Stomach (tissue), 19 donors: ENCODE data around the gene RNF13. TPM values are rescaled to one million over a fixed set of nuclear protein-coding genes. Genes with fewer than 3 reads are reported as not detected.

Experiments
- DNase-seq, 2 donors: peaks; one replicate each; pipeline versions ENCODE4 v3.0.0 to v3.0.0-alpha.2; 2013 to 2019
- H3K27ac ChIP-seq, 5 donors: fragments of 200-600 bp in 4 of 5; sonication (generic) in 4 of 5; one replicate each; pipeline ENCODE4 v1.5.1; 2013 to 2019; ENCODE audit warnings: mild to moderate bottlenecking in 1 of 5, moderate library complexity in 1 of 5
- H3K27me3 ChIP-seq, 3 donors: fragments of 200-600 bp; sonication (generic); one replicate each; pipeline ENCODE4 v1.5.1; 2017 to 2019; ENCODE audit warnings: mixed run types in 1 of 3
- H3K36me3 ChIP-seq, 4 donors: fragments of 200-600 bp; sonication (generic); 1 replicate in 3 of 4; 2 replicates in 1 of 4; pipeline ENCODE4 v1.5.1; 2016 to 2019
- H3K4me1 ChIP-seq, 4 donors: fragments of 200-600 bp; sonication (generic); one replicate each; pipeline ENCODE4 v1.5.1; 2016 to 2019
- H3K4me3 ChIP-seq, 4 donors: fragments of 200-600 bp; sonication (generic) in 3 of 4; one replicate each; pipeline ENCODE4 v1.5.1; 2016 to 2019; ENCODE audit warnings: mild to moderate bottlenecking in 1 of 4
- H3K9me3 ChIP-seq, 4 donors: fragments of 200-600 bp; sonication (generic); one replicate each; pipeline ENCODE4 v1.5.1; 2016 to 2019
- CTCF ChIP-seq, 7 experiments: fragments of 450-650 bp in 4 of 7; fragments of 200-600 bp in 3 of 7; sonication (generic) in 3 of 7; IDR thresholded peaks; one replicate each; pipeline ENCODE4 v1.5.1; 2016 to 2019; ENCODE audit warnings: antibody characterized with exemption in 7 of 7, control low read depth in 2 of 7, mild to moderate bottlenecking in 1 of 7
- EP300 ChIP-seq: sonication (generic); formaldehyde crosslinking; IDR thresholded peaks from one replicate; pipeline ENCODE4 v1.6.1; 2017; ENCODE audit warnings: antibody characterized with exemption
- POLR2A ChIP-seq, 4 donors: fragments of 450-650 bp; IDR thresholded peaks; one replicate each; pipeline ENCODE4 v1.6.1; 2016; ENCODE audit warnings: antibody characterized with exemption in 4 of 4, control low read depth in 2 of 4, mild to moderate bottlenecking in 1 of 4, moderate library complexity in 1 of 4
- POLR2AphosphoS5 ChIP-seq, 3 donors: sonication (generic); formaldehyde crosslinking; IDR thresholded peaks; one replicate each; pipeline ENCODE4 v1.6.1; 2016; ENCODE audit warnings: antibody characterized with exemption in 3 of 3
- WGBS, 5 donors: extraction: QIAGEN DNeasy Blood & Tissue Kit in 3 of 5; methylation state at CpG; one replicate each; pipeline versions ENCODE4 v1.1.5 to v1.1.7; 2013 to 2018; 5-methylcytosine and 5-hydroxymethylcytosine counted together
- intact Hi-C: fragments of 100-400 bp; cut with DNase I; formaldehyde crosslinking; loops from one replicate; pipeline ENCODE4 v1.15.1; 2023; ENCODE audit warnings: low total_unique reads
- long read RNA-seq, 10 donors: transcript quantifications; one replicate each; lab custom pipeline, GENCODE V29; 2026
- polyA plus RNA-seq, 3 donors: library from polyadenylated mRNA; stranded (reverse); fragments of 200-250 nt; gene quantifications; one replicate each; pipeline ENCODE4 v1.2.3, GENCODE V29; 2013
- total RNA-seq, 5 donors: library from RNA; depleted of rRNA; stranded (reverse); fragments of >200 nt; gene quantifications; one replicate each; pipeline versions ENCODE4 v1.1.0 to v1.2.3, GENCODE V29; 2014 to 2016
- donor health status: healthy with polysubstance abuse.
- donor health status: Bipolar disorder and iron deficiency.
- donor health status: healthy.

Gene RNF13
- total RNA-seq (100 to 1,000 TPM in 2 of 5 donors, 10 to 100 TPM in 2, 1 to 10 TPM in 1; 6.7 to 130 (median 59.8) TPM), polyA plus RNA-seq (10 to 100 TPM; 24.9 to 35.1 (median 27.2) TPM)
- long read RNA-seq, donor 1, partial matches to known transcripts: 0 of 5 reads
- long read RNA-seq, donor 1, other reads (novel, unspliced or antisense): 0 of 5 reads
- long read RNA-seq, donor 2, partial matches to known transcripts: 6 of 80 reads
- long read RNA-seq, donor 2, other reads (novel, unspliced or antisense): 67 of 80 reads
- long read RNA-seq, donor 3, transcript RNF13-203 (10 exons, 2,843 nt): major isoform, 10 of 11 reads
- long read RNA-seq, donor 3, partial matches to known transcripts: 0 of 11 reads
- long read RNA-seq, donor 3, other reads (novel, unspliced or antisense): 0 of 11 reads
- long read RNA-seq, donor 4, partial matches to known transcripts: 0 of 2 reads
- long read RNA-seq, donor 4, other reads (novel, unspliced or antisense): 0 of 2 reads
- long read RNA-seq, donor 5, transcript RNF13-203 (10 exons, 2,843 nt): major isoform, 10 of 12 reads
- long read RNA-seq, donor 5, partial matches to known transcripts: 0 of 12 reads
- long read RNA-seq, donor 5, other reads (novel, unspliced or antisense): 0 of 12 reads
- long read RNA-seq, donor 6: 0 reads
- long read RNA-seq, donor 7, transcript RNF13-203 (10 exons, 2,843 nt): major isoform, 22 of 25 reads
- long read RNA-seq, donor 7, partial matches to known transcripts: 0 of 25 reads
- long read RNA-seq, donor 7, other reads (novel, unspliced or antisense): 0 of 25 reads
- long read RNA-seq, donor 8, transcript RNF13-203 (10 exons, 2,843 nt): major isoform, 15 of 63 reads
- long read RNA-seq, donor 8, partial matches to known transcripts: 48 of 63 reads
- long read RNA-seq, donor 8, other reads (novel, unspliced or antisense): 0 of 63 reads
- long read RNA-seq, donor 9, transcript RNF13-203 (10 exons, 2,843 nt): major isoform, 5 of 5 reads
- long read RNA-seq, donor 9, partial matches to known transcripts: 0 of 5 reads
- long read RNA-seq, donor 9, other reads (novel, unspliced or antisense): 0 of 5 reads
- long read RNA-seq, donor 10, partial matches to known transcripts: 0 of 2 reads
- long read RNA-seq, donor 10, other reads (novel, unspliced or antisense): 0 of 2 reads

GRCh38 chr3:149812606-149813366, at the start of gene RNF13:
Gene RNF13, plus strand, starts transcription at chr3:149813215. Its CDS starts 32,812 bp downstream, at chr3:149846027.
- 0% methylated on average over 38 to 56 of the region's 56 CpGs for WGBS, 5 donors
- Histone ChIP-seq H3K4me3 (peak within 1 kb of the TSS; percentile 67 to 77 (median 74)), H3K27me3 (no peaks in the 10 kb centered on the region), H3K36me3 (no peaks in the 10 kb centered on the region), H3K9me3 (no peaks in the 10 kb centered on the region), H3K27ac (peak within 1 kb of the TSS; percentile 98 to 99 (median 99)), H3K4me1 (peaks cover 13 to 52% (median 31%) of the 10 kb centered on the region in 4 donors)
- intact Hi-C loops: no loop called here
- peak; percentile 97 to 98 for DNase-seq
- no peak for TF ChIP-seq EP300
- TF ChIP-seq CTCF (IDR thresholded peaks at IDR 0.05): no peak
- TF ChIP-seq POLR2AphosphoS5 (IDR thresholded peaks at IDR 0.05): peak; percentile 64 to 93 (median 84)
- TF ChIP-seq POLR2A (IDR thresholded peaks at IDR 0.05): peak in 1 of 4 donors; percentile 81

GRCh38 chr3:149763565-149764195, 49.3 kb upstream of the RNF13 start:
- H3K36me3 ChIP-seq: no peaks in the 10 kb centered on the region

GRCh38 chr3:149764302-149764701, 48.7 kb upstream of the RNF13 start:
- no peak overlapping the region for H3K4me3 ChIP-seq
- H3K36me3 ChIP-seq: no peaks in the 10 kb centered on the region
- no peaks in the 10 kb centered on the region for H3K4me1 ChIP-seq
- no peak for TF ChIP-seq POLR2A (IDR thresholded peaks at IDR 0.05)
- no peak for TF ChIP-seq EP300
- no peak for TF ChIP-seq CTCF (IDR thresholded peaks at IDR 0.05)
- no peak for TF ChIP-seq POLR2AphosphoS5 (IDR thresholded peaks at IDR 0.05)
- intact Hi-C loops: no loop called here
- H3K9me3 ChIP-seq: no peaks in the 10 kb centered on the region
- no peak for DNase-seq
- peaks cover 0 to 40% (median 5%) of the 10 kb centered on the region in 3 donors for H3K27me3 ChIP-seq
- H3K27ac ChIP-seq: no peak overlapping the region
- 42 to 75% (median 56%) methylated on average over 1 of the region's 1 CpG for WGBS, 5 donors

More at GRCh38 chr3:149763565-149764195, 49.3 kb upstream of the RNF13 start:
- no peaks in the 10 kb centered on the region for H3K4me1 ChIP-seq
- TF ChIP-seq POLR2AphosphoS5 (IDR thresholded peaks at IDR 0.05): no peak
- no peak for TF ChIP-seq CTCF (IDR thresholded peaks at IDR 0.05)
- no peak for TF ChIP-seq POLR2A (IDR thresholded peaks at IDR 0.05)
- no peak for TF ChIP-seq EP300
- 62 to 73% (median 64%) methylated on average over 3 of the region's 3 CpGs for whole genome bisulfite sequencing, 5 donors
- no peak for DNase-seq
- H3K4me3 ChIP-seq: no peak overlapping the region
- H3K27ac ChIP-seq: no peak overlapping the region
- H3K9me3 ChIP-seq: no peaks in the 10 kb centered on the region
- intact Hi-C loops: no loop called here
- H3K27me3 ChIP-seq: peaks cover 0 to 40% (median 5%) of the 10 kb centered on the region in 3 donors
